ENCODE data around the gene ST14.

Gene ST14

DNA sequence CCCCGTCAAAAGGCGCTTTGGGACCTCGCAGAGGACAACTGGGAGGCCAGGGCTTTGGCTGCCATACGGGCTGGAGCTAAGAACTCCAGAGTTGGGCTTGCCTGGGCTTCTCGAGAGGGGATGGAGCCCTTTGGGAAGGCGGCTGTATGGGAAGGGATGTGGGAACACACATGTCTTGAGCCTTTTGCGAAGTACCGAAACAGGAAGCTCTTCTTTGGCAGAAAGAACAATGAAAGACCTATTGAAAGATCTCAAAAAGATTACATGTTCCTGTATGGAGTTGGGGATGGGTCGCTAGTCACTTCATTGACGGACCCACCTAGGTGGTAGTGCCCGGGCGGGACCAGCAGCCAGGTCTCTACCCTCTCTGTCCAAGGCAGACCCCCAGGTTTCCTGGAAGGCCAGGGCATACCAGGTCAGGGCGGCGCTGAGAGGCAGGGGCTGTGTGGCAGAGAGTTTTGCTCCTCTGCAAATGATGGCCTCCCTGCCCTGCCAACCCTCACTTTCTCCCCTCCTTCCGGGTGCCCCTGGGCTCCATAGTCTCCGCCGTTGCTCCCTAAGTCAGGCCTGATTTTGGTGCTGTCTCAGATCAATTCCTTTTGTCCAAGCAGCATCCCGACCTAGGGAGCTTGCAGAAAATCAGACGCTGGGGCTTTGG lies 1.0 kb downstream of the ST14 start (continued):
- TF ChIP-seq, protein P1, sequence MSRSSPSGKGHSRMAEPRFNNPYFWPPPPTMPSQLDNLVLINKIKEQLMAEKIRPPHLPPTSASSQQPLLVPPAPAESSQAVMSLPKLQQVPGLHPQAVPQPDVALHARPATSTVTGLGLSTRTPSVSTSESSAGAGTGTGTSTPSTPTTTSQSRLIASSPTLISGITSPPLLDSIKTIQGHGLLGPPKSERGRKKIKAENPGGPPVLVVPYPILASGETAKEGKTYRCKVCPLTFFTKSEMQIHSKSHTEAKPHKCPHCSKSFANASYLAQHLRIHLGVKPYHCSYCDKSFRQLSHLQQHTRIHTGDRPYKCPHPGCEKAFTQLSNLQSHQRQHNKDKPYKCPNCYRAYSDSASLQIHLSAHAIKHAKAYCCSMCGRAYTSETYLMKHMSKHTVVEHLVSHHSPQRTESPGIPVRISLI (tag by site-specific recombination; IDR thresholded peaks at IDR 0.05), result no peak
- no peak for TF ChIP-seq ZNF48 (tag by site-specific recombination; IDR thresholded peaks at IDR 0.05)

DNA sequence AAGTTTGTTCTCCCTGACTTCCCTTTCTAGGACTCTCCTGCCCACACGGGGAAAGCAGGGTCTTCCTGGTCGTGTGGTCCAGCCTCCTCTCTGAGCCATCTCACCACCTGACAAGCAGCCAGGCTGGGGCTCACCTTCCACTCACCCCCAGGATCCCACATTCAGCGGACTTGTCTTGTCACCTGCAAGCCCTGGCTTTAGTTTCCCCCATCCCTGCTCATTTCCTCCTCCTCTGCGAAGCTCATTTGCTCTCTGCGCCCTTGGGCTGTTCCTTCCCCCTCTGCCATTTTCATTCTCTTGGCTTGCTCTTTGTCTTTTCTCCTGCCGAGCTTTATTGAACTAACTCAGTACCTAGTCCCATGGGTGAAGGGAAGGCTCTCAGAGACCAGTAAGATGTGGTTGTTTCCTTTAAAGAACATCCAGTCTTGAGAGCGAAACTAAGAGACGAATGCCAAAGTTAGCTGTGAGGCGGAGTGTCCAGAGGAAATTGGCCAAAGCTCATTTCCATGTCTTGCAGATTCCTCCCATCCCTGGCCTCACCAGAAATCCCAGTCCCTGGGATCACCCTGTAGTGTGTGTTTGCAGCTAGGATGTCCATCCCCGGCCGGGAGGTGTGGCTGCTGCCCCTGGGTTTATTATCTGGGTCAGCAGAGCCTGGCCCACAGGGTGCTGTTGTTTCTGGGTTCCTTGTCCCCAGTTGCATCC lies 2.0 kb downstream of the ST14 start:
- Histone ChIP-seq H3K36me3 (ENCODE audit: control insufficient read depth in 2 of 2, insufficient read depth in 1 of 2, low read length in 2 of 2) (no peaks in the 10 kb centered on the region), H3K4me1 (ENCODE audit: control insufficient read depth, insufficient read depth, low read length) (no peaks in the 10 kb centered on the region), H3K4me3 (ENCODE audit: low read depth, low read length) (no peak overlapping the region), H3K27ac (ENCODE audit: extremely low read depth, low read depth, low read length) (no peak overlapping the region), H3K9me3 (ENCODE audit: control insufficient read depth, insufficient read depth, low read depth, low read length) (no peaks in the 10 kb centered on the region)
- ChIA-PET CTCF (interaction anchor here (0.7 kb wide), 1 partner anchor 1159 kb away, joined by 5 read pairs; no protein-coding TSS in a partner anchor), POLR2A (no interaction called here)
- TF ChIP-seq, protein P2, sequence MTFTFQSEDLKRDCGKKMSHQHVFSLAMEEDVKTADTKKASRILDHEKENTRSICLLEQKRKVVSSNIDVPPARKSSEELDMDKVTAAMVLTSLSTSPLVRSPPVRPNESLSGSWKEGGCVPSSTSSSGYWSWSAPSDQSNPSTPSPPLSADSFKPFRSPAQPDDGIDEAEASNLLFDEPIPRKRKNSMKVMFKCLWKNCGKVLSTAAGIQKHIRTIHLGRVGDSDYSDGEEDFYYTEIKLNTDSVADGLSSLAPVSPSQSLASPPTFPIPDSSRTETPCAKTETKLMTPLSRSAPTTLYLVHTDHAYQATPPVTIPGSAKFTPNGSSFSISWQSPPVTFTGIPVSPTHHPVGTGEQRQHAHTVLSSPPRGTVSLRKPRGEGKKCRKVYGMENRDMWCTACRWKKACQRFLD (tag by site-specific recombination; IDR thresholded peaks at IDR 0.05), result no peak
- no peak for TF ChIP-seq ZNF561 (tag by site-specific recombination; IDR thresholded peaks at IDR 0.05; ENCODE audit: borderline replicate concordance)
- TF ChIP-seq, protein P3, sequence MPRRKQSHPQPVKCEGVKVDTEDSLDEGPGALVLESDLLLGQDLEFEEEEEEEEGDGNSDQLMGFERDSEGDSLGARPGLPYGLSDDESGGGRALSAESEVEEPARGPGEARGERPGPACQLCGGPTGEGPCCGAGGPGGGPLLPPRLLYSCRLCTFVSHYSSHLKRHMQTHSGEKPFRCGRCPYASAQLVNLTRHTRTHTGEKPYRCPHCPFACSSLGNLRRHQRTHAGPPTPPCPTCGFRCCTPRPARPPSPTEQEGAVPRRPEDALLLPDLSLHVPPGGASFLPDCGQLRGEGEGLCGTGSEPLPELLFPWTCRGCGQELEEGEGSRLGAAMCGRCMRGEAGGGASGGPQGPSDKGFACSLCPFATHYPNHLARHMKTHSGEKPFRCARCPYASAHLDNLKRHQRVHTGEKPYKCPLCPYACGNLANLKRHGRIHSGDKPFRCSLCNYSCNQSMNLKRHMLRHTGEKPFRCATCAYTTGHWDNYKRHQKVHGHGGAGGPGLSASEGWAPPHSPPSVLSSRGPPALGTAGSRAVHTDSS (tag by site-specific recombination; IDR thresholded peaks at IDR 0.05), result no peak
- no peak for TF ChIP-seq ZNF24 (tag by site-specific recombination; IDR thresholded peaks at IDR 0.05)
- TF ChIP-seq ZNF292 (tag by site-specific recombination; IDR thresholded peaks at IDR 0.05; ENCODE audit: borderline replicate concordance, low read depth), result no peak
- TF ChIP-seq, protein P4, sequence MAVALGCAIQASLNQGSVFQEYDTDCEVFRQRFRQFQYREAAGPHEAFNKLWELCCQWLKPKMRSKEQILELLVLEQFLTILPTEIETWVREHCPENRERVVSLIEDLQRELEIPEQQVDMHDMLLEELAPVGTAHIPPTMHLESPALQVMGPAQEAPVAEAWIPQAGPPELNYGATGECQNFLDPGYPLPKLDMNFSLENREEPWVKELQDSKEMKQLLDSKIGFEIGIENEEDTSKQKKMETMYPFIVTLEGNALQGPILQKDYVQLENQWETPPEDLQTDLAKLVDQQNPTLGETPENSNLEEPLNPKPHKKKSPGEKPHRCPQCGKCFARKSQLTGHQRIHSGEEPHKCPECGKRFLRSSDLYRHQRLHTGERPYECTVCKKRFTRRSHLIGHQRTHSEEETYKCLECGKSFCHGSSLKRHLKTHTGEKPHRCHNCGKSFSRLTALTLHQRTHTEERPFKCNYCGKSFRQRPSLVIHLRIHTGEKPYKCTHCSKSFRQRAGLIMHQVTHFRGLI (tag by site-specific recombination; IDR thresholded peaks at IDR 0.05), result no peak
- no peak for TF ChIP-seq ZNF473 (tag by site-specific recombination; IDR thresholded peaks at IDR 0.05)
- no peak for TF ChIP-seq ZNF571 (tag by site-specific recombination; IDR thresholded peaks at IDR 0.05)
- no peak for TF ChIP-seq ZNF138 (tag by site-specific recombination; IDR thresholded peaks at IDR 0.05; ENCODE audit: borderline replicate concordance)
- no peak for TF ChIP-seq ZNF600 (tag by site-specific recombination; IDR thresholded peaks at IDR 0.05)
- TF ChIP-seq, protein P5, sequence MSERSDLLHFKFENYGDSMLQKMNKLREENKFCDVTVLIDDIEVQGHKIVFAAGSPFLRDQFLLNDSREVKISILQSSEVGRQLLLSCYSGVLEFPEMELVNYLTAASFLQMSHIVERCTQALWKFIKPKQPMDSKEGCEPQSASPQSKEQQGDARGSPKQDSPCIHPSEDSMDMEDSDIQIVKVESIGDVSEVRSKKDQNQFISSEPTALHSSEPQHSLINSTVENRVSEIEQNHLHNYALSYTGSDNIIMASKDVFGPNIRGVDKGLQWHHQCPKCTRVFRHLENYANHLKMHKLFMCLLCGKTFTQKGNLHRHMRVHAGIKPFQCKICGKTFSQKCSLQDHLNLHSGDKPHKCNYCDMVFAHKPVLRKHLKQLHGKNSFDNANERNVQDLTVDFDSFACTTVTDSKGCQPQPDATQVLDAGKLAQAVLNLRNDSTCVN (tag by site-specific recombination; optimal IDR thresholded peaks at IDR 0.05), result no peak
- no peak for TF ChIP-seq SP2 (tag by site-specific recombination; IDR thresholded peaks at IDR 0.05)
- TF ChIP-seq ZNF837 (tag by site-specific recombination; IDR thresholded peaks at IDR 0.05), result no peak
- TF ChIP-seq TRIM28 (IDR thresholded peaks at IDR 0.05; ENCODE audit: borderline replicate concordance, low read length), result no peak
- TF ChIP-seq, protein P6, sequence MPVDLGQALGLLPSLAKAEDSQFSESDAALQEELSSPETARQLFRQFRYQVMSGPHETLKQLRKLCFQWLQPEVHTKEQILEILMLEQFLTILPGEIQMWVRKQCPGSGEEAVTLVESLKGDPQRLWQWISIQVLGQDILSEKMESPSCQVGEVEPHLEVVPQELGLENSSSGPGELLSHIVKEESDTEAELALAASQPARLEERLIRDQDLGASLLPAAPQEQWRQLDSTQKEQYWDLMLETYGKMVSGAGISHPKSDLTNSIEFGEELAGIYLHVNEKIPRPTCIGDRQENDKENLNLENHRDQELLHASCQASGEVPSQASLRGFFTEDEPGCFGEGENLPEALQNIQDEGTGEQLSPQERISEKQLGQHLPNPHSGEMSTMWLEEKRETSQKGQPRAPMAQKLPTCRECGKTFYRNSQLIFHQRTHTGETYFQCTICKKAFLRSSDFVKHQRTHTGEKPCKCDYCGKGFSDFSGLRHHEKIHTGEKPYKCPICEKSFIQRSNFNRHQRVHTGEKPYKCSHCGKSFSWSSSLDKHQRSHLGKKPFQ (tag by site-specific recombination; IDR thresholded peaks at IDR 0.05), result no peak
- no peak for TF ChIP-seq ZNF214 (tag by site-specific recombination; IDR thresholded peaks at IDR 0.05; ENCODE audit: borderline replicate concordance)
- TF ChIP-seq ZNF76 (tag by site-specific recombination; IDR thresholded peaks at IDR 0.05; ENCODE audit: borderline replicate concordance, low read depth), result no peak
- no peak for TF ChIP-seq ZNF23 (tag by site-specific recombination; IDR thresholded peaks at IDR 0.05; ENCODE audit: borderline replicate concordance)
- TF ChIP-seq, protein P7, sequence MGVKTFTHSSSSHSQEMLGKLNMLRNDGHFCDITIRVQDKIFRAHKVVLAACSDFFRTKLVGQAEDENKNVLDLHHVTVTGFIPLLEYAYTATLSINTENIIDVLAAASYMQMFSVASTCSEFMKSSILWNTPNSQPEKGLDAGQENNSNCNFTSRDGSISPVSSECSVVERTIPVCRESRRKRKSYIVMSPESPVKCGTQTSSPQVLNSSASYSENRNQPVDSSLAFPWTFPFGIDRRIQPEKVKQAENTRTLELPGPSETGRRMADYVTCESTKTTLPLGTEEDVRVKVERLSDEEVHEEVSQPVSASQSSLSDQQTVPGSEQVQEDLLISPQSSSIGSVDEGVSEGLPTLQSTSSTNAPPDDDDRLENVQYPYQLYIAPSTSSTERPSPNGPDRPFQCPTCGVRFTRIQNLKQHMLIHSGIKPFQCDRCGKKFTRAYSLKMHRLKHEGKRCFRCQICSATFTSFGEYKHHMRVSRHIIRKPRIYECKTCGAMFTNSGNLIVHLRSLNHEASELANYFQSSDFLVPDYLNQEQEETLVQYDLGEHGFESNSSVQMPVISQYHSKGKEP (tag by site-specific recombination; IDR thresholded peaks at IDR 0.05), result no peak
- no peak for TF ChIP-seq ZNF133 (tag by site-specific recombination; IDR thresholded peaks at IDR 0.05)
